Brain microvascular endothelial cell (primary cell): ENCODE measurements around the gene PLEKHB1.

Experiments used
- DNase-seq: peaks from one replicate; pipeline ENCODE4 v3.0.0-alpha.2; 2020
- H3K27ac ChIP-seq: fragments of 250-450 bp; sonication (Bioruptor Pico); 2 replicates; pipeline ENCODE4 v1.5.1; 2020; ENCODE audit warnings: mild to moderate bottlenecking, moderate library complexity
- H3K27me3 ChIP-seq: fragments of 250-450 bp; sonication (Bioruptor Pico); replicated peaks from 2 replicates; pipeline ENCODE4 v1.5.1; 2020; ENCODE audit warnings: mild to moderate bottlenecking
- H3K36me3 ChIP-seq: fragments of 250-450 bp; sonication (Bioruptor Pico); replicated peaks from 2 replicates; pipeline ENCODE4 v1.5.1; 2020; ENCODE audit warnings: mild to moderate bottlenecking
- H3K4me3 ChIP-seq: 2 replicates; pipeline ENCODE4 v1.5.1; 2011; ENCODE audit warnings: low read depth, mild to moderate bottlenecking, control low read depth, low read length, moderate library complexity
- in situ Hi-C: cut with HindIII; loops from 2 replicates; pipeline ENCODE4 v1.10.0; 2017; ENCODE audit warnings: low sequenced_read_pairs, low pct_ligation_motif_present
- TF ChIP-seq, protein P1 (sequence below): IDR thresholded peaks from 2 replicates; pipeline ENCODE4 v1.5.1; 2011; ENCODE audit warnings: low read depth, mild to moderate bottlenecking, moderate library complexity, low read length, control low read depth, inconsistent platforms; ENCODE audit errors: missing control alignments

Gene PLEKHB1, protein sequence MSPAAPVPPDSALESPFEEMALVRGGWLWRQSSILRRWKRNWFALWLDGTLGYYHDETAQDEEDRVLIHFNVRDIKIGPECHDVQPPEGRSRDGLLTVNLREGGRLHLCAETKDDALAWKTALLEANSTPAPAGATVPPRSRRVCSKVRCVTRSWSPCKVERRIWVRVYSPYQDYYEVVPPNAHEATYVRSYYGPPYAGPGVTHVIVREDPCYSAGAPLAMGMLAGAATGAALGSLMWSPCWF

DNA sequence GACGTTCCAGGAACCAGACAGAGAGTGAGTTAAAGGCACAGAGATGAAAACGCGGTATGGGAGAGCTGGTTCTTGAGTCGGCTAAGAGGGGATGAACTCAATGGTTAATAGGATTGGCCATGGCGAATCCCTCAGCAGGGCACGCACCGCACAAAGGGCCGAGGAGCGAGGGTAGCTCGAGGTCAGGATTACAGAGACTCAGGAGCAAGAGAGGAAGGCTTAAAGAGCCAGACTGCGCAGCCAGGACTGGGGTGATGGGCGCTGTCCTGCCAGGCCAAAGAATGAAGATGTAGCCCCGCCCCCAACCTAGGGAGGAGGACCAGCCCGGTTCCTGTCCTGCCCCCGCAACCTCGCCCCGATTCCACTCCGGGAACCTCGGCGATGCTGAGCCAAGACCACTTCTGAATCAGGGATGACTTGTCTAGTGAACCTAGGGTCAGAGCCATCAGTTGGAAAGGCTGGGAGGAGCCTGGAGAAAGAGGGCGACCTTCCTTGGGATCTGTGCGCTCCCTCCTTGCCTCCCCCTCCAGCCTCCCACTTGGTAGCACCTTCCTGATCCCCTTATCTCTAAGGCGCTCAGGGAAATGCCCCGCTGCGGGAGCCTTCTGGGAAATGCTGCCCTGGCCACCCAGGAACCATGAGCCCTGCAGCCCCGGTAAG is at the start of gene PLEKHB1:
Gene PLEKHB1 (plus strand): TSS at position 610 of the 660 bp plus-strand sequence. CDS start 28 bp downstream, at position 638.
- Histone ChIP-seq H3K27me3 (no peaks in the 10 kb centered on the region), H3K36me3 (no peaks in the 10 kb centered on the region), H3K27ac (no peak within 1 kb of the TSS), H3K4me3 (no peak within 1 kb of the TSS)
- TF ChIP-seq, protein P1, sequence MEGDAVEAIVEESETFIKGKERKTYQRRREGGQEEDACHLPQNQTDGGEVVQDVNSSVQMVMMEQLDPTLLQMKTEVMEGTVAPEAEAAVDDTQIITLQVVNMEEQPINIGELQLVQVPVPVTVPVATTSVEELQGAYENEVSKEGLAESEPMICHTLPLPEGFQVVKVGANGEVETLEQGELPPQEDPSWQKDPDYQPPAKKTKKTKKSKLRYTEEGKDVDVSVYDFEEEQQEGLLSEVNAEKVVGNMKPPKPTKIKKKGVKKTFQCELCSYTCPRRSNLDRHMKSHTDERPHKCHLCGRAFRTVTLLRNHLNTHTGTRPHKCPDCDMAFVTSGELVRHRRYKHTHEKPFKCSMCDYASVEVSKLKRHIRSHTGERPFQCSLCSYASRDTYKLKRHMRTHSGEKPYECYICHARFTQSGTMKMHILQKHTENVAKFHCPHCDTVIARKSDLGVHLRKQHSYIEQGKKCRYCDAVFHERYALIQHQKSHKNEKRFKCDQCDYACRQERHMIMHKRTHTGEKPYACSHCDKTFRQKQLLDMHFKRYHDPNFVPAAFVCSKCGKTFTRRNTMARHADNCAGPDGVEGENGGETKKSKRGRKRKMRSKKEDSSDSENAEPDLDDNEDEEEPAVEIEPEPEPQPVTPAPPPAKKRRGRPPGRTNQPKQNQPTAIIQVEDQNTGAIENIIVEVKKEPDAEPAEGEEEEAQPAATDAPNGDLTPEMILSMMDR = no peak
- in situ Hi-C loops = no loop called here
- no peak for DNase-seq

DNA sequence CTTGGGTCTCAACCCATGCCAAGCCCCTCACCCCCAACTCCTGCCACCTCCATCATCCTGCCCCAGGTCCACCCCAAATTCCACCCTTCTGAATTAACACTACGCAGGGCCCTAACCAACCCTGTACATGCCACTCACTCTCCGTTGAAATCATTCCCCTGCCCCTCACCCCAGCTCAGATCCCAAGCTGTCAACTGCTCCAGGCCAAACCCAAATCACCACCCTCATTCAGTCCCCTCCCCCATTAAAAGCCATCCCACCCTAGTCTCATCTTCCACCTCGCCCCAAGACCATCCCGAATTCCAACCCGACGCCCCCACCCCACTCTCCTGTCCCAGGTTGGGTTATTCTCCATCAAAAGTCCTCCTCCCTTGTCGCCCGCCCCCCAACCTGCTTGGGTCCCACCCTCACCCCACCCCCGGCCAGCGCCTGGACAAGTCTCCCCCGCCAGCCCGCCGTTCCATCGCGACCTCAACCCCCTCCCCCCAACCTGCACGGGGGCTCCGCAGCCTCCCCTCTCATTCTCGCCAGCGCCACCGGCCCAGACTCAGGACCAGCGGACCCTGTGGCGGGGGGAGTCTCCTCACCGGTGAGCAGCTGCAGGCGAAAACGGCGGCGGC is 48.9 kb upstream of the PLEKHB1 start:
- H3K27ac ChIP-seq = peak overlapping the region; percentile 80
- no peaks in the 10 kb centered on the region for H3K36me3 ChIP-seq
- TF ChIP-seq, protein P1 = no peak
- in situ Hi-C loops = no loop called here
- H3K4me3 ChIP-seq = peak overlapping the region; percentile 82
- H3K27me3 ChIP-seq = no peaks in the 10 kb centered on the region
- no peak for DNase-seq

DNA sequence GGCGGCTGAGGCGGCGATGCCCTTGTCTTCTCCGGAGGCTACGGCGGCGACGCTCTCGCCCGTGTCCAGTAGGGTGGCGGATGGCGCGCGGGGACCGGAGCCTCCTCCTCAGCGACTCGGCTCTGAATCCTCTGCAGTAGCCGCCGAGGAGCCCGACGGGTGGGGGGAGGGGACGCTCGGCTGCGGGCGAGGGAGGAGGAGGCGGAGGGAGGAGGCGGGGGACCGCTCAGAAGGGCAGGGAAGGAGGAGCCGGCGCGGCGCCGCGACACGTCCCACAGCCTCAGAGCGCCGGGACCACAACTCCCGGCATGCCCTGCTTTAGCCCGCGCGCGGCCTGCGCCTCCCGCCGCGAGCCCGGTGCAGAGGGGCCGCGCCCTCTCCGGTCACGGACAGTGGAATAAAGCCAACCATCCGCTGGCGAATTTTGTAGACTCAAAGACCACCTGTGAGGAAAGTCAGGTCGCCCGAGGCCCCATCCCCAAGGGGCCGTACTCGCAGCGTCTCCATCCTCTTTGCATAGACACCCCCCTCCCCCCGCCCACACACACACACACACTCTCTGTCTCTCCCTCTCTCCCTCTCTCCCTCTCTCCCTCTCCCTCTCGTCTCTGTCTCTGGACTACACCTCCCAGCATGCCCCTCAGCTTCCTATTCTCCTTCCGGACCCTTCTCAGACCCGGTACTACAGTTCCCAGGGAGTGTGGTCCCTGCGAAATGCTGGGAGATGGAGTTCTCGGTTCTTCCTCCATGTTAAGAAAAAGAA is 48.2 kb upstream of the PLEKHB1 start, which contains the start of gene FAM168A:
Gene FAM168A (minus strand): TSS at position 157 of the 763 bp plus-strand sequence. CDS start 129,638 bp downstream, outside the sequence.
- H3K36me3 ChIP-seq = no peaks in the 10 kb centered on the region
- DNase-seq = peak; percentile 96
- peak within 1 kb of the TSS; percentile 82 for H3K4me3 ChIP-seq

DNA sequence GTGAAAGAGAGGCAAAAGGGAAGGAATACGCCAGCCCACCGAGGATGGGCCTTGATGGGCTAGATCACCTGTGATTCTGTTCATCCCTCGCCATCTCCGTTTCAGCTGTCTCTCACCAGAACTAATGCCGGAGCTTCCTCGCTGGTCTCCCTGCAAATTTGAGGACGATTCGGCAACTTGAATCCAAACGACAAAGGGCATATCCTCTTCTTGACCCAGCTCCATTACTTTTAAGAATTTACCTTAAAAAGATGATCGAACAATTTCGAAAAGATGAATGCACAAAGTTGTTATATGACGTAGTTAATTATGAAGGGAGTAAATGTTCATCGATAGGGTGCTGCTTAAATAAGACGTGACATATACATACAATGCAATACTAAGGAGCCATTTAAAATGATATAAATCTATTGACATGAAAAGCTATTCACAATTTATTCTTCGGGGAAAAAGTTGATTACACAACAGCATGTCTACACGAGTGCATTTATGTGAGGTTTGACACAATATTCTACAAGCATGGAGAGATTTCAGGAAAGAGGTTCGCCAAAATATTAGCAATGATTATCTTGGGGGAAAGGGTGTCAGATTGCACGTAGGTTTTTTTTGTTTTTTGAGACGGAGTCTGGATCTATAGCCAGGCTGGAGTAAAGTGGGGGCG is 47.5 kb upstream of the PLEKHB1 start:
- no peaks in the 10 kb centered on the region for H3K27me3 ChIP-seq
- in situ Hi-C loops = no loop called here
- TF ChIP-seq, protein P1 = no peak
- peak overlapping the region; percentile 82 for H3K4me3 ChIP-seq
- no peak for DNase-seq
- H3K27ac ChIP-seq = peak overlapping the region; percentile 80
- H3K36me3 ChIP-seq = no peaks in the 10 kb centered on the region

More for the DNA sequence above, 48.2 kb upstream of the PLEKHB1 start, which contains the start of gene FAM168A:
- no peaks in the 10 kb centered on the region for H3K27me3 ChIP-seq
- TF ChIP-seq, protein P1 = peak; percentile 16
- in situ Hi-C loops = no loop called here
- peak within 1 kb of the TSS; percentile 80 for H3K27ac ChIP-seq

DNA sequence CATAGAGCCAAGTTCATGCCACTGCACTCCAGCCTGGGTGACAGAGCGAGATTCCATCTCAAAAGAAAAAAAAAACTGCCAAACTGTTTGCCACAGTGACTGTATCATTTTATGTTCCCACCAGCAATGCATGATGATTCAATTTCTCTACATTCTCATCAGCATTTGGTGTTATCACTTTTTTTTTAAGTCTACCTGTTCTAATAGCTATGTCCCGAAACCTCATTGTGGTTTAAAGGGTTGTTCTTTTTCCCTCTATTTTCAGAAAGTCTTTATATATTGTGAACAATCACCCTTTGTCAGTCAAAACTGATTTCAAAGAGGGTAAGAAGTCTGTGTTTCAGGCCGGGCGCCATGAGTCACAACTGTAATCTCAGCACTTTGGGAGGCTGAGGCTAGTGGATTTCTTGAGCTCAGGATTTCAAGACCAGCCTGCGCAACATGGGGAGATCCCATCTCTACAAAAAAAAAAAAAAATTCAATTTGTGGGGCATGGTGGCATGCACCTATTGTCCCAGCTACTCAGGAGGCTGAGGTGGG is 33.7 kb upstream of the PLEKHB1 start:
- no peak overlapping the region for H3K4me3 ChIP-seq
- in situ Hi-C loops = no loop called here
- no peak overlapping the region for H3K27ac ChIP-seq
- TF ChIP-seq, protein P1 = no peak
- no peaks in the 10 kb centered on the region for H3K36me3 ChIP-seq
- no peak for DNase-seq
- H3K27me3 ChIP-seq = no peaks in the 10 kb centered on the region
